Measurements from ENCODE around the gene RAVER2.

- TF ChIP-seq POLR2A (IDR thresholded peaks at IDR 0.05; ENCODE audit: low read depth, low read length) (no peak), CTCF (IDR thresholded peaks at IDR 0.05; ENCODE audit: extremely low read depth in 1 of 2, insufficient read depth in 1 of 2, low read depth in 1 of 2, low read length in 2 of 2) (no peak), EZH2 (IDR thresholded peaks at IDR 0.05; ENCODE audit: borderline replicate concordance, low read depth, low read length, severe bottlenecking) (no peak), FOS (IDR thresholded peaks at IDR 0.05; ENCODE audit: borderline replicate concordance, insufficient read depth, low read length) (no peak), POLR2AphosphoS5 (IDR thresholded peaks at IDR 0.05; ENCODE audit: insufficient read depth, low read depth, low read length) (no peak), JUN (IDR thresholded peaks at IDR 0.05; ENCODE audit: borderline replicate concordance, insufficient read depth, insufficient read length, low read depth) (no peak), MYC (IDR thresholded peaks at IDR 0.05; ENCODE audit: low read depth, low read length) (no peak)
- TF ChIP-seq, protein P1, sequence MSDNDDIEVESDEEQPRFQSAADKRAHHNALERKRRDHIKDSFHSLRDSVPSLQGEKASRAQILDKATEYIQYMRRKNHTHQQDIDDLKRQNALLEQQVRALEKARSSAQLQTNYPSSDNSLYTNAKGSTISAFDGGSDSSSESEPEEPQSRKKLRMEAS (IDR thresholded peaks at IDR 0.05; ENCODE audit: insufficient read depth, insufficient read length): no peak
Observed at GRCh38 chr1:64844609-64845008, 99.7 kb downstream of the RAVER2 start.
